ENCODE data around the gene GIMAP5.
A peak's percentile ranks its signal among the peaks of the same experiment; 100 is the strongest.

Gene GIMAP5

GRCh38 chr7:150778738-150779301, 41.6 kb downstream of the GIMAP5 start:
- no peak overlapping the region for H3K4me2 ChIP-seq
- H4K20me1 ChIP-seq (ENCODE audit: insufficient read depth), result no peaks in the 10 kb centered on the region
- H3K27me3 ChIP-seq (ENCODE audit: insufficient read depth, low read depth), result no peaks in the 10 kb centered on the region
- H2AFZ ChIP-seq (ENCODE audit: low read depth), result no peak overlapping the region
- H3K9ac ChIP-seq, result no peak overlapping the region
- no peak overlapping the region for H3K4me3 ChIP-seq (IDR thresholded peaks at IDR 0.05; ENCODE audit: insufficient read depth, low read depth, low read length)
- H3K27ac ChIP-seq, result no peak overlapping the region
- no peaks in the 10 kb centered on the region for H3K36me3 ChIP-seq (ENCODE audit: insufficient read depth)
- no peaks in the 10 kb centered on the region for H3K4me1 ChIP-seq (ENCODE audit: low read depth, poor library complexity, severe bottlenecking)
- peak; percentile 99 for TF ChIP-seq CTCF (conservative IDR thresholded peaks at IDR 0.05; ENCODE audit: low read depth, low read length)
- H3K79me2 ChIP-seq (ENCODE audit: insufficient read depth, low read depth), result no peaks in the 10 kb centered on the region

DNA sequence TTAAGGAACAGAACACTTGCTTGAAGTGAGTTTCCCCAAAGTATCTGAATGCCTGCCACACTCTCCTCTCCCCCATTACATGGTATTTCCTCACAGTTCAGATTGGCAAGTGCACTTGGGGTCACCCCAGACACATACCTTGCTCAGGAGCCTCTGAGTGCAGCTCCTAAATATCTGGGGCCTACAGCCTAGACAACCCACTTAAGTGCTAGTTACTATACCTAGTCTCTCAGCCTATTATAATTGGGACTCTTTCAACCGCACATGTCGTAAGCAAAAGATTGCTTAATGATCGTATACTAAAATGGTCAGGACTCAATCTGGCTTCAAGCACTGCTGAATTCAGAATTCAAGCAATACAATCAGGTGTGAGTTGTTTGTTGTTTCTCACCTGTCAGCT, 43.1 kb downstream of the GIMAP5 start:
- Histone ChIP-seq H2AFZ (ENCODE audit: low read depth) (no peak overlapping the region), H3K9ac (no peak overlapping the region), H4K20me1 (ENCODE audit: insufficient read depth) (no peaks in the 10 kb centered on the region), H3K27me3 (ENCODE audit: insufficient read depth, low read depth) (no peaks in the 10 kb centered on the region), H3K36me3 (ENCODE audit: insufficient read depth) (no peaks in the 10 kb centered on the region), H3K4me3 (IDR thresholded peaks at IDR 0.05; ENCODE audit: insufficient read depth, low read depth, low read length) (no peak overlapping the region), H3K27ac (no peak overlapping the region), H3K4me2 (no peak overlapping the region), H3K79me2 (ENCODE audit: insufficient read depth, low read depth) (no peaks in the 10 kb centered on the region), H3K4me1 (ENCODE audit: low read depth, poor library complexity, severe bottlenecking) (no peaks in the 10 kb centered on the region)
- TF ChIP-seq CTCF (conservative IDR thresholded peaks at IDR 0.05; ENCODE audit: low read depth, low read length), result no peak

DNA sequence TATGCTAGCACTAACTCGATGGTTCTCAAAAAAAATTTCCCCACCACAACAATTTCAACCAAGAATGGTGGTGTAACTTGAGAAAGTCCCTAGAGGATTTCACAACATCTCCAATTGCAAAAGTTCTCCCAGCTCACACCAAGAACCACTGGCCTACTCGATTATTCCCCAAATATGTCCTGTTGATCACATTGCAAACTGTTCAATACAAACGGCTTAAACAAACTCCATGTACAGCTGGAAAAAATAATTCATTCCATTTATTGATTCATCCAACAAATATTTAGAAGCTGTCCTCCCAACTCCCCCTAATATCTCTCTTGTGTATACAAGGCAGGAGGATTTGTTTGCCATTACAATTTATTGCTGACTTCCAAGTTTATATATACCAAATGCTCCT, 43.9 kb downstream of the GIMAP5 start:
- Histone ChIP-seq H3K4me2 (no peak overlapping the region), H3K27me3 (ENCODE audit: insufficient read depth, low read depth) (no peaks in the 10 kb centered on the region), H4K20me1 (ENCODE audit: insufficient read depth) (no peaks in the 10 kb centered on the region), H3K27ac (no peak overlapping the region), H3K9ac (no peak overlapping the region), H3K79me2 (ENCODE audit: insufficient read depth, low read depth) (no peaks in the 10 kb centered on the region), H3K4me3 (IDR thresholded peaks at IDR 0.05; ENCODE audit: insufficient read depth, low read depth, low read length) (no peak overlapping the region), H3K36me3 (ENCODE audit: insufficient read depth) (no peaks in the 10 kb centered on the region), H3K4me1 (ENCODE audit: low read depth, poor library complexity, severe bottlenecking) (no peaks in the 10 kb centered on the region), H2AFZ (ENCODE audit: low read depth) (no peak overlapping the region)
- no peak for TF ChIP-seq CTCF (conservative IDR thresholded peaks at IDR 0.05; ENCODE audit: low read depth, low read length)

DNA sequence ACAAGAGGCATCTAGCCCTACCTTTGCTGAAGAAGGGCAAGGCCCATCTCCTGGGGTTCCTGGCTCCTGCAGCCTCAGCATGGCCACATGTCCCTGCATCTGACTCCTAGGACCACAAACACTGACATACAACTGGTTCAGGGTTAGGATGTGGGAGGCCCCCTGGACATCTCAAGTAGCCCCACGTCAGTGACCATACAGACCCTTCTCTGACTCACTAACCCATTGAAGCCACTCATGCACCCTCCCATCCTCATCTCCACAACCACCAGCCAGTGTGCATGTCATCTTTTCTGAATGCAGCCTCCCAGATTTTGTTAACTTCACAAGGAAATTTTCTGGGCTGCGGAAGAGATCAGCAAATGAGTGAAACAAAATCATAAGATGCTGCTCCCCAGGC, 44.7 kb downstream of the GIMAP5 start:
- H2AFZ ChIP-seq (ENCODE audit: low read depth), result no peak overlapping the region
- H3K9ac ChIP-seq, result no peak overlapping the region
- H3K4me3 ChIP-seq (IDR thresholded peaks at IDR 0.05; ENCODE audit: insufficient read depth, low read depth, low read length), result no peak overlapping the region
- H3K36me3 ChIP-seq (ENCODE audit: insufficient read depth), result no peaks in the 10 kb centered on the region
- H3K27ac ChIP-seq, result no peak overlapping the region
- H3K27me3 ChIP-seq (ENCODE audit: insufficient read depth, low read depth), result no peaks in the 10 kb centered on the region
- H3K4me1 ChIP-seq (ENCODE audit: low read depth, poor library complexity, severe bottlenecking), result no peaks in the 10 kb centered on the region
- no peak overlapping the region for H3K4me2 ChIP-seq
- TF ChIP-seq CTCF (conservative IDR thresholded peaks at IDR 0.05; ENCODE audit: low read depth, low read length), result no peak
- no peaks in the 10 kb centered on the region for H3K79me2 ChIP-seq (ENCODE audit: insufficient read depth, low read depth)
- H4K20me1 ChIP-seq (ENCODE audit: insufficient read depth), result no peaks in the 10 kb centered on the region

Measured in KMS-11 (cell line).